Thyroid gland (tissue), 4 donors: ENCODE measurements around the gene HPS5. TPM values are rescaled to one million over a fixed set of nuclear protein-coding genes. Genes with fewer than 3 reads are reported as not detected.
"Not testable (repeated sequence)": the region's sequence is repeated elsewhere in the genome, so short reads cannot be mapped to it uniquely, and the experiment has no call there.

Experiments
- DNase-seq, 2 donors: peaks; one replicate each; pipeline ENCODE4 v3.0.0-alpha.2; 2019
- H3K27ac ChIP-seq, 3 donors: fragments of 200-600 bp; sonication (generic); 1 replicate in 2 of 3; 2 replicates in 1 of 3; pipeline ENCODE4 v1.5.1; 2016 to 2019; ENCODE audit warnings: mild to moderate bottlenecking in 1 of 3, moderate library complexity in 1 of 3
- H3K27me3 ChIP-seq: fragments of 200-600 bp; sonication (generic); one replicate; pipeline ENCODE4 v1.5.1; 2019
- H3K36me3 ChIP-seq, 2 donors: fragments of 200-600 bp; sonication (generic); one replicate each; pipeline ENCODE4 v1.5.1; 2016 to 2019
- H3K4me1 ChIP-seq, 2 donors: fragments of 200-600 bp; sonication (generic); one replicate each; pipeline ENCODE4 v1.5.1; 2017 to 2019
- H3K4me3 ChIP-seq, 3 donors: fragments of 200-600 bp; sonication (generic); replicated peaks in 1 of 3; 1 replicate in 2 of 3; 2 replicates in 1 of 3; pipeline ENCODE4 v1.5.1; 2016; ENCODE audit warnings: mild to moderate bottlenecking in 1 of 3
- H3K9me3 ChIP-seq: fragments of 200-600 bp; sonication (generic); one replicate; pipeline ENCODE4 v1.5.1; 2017
- CTCF ChIP-seq, 6 experiments: fragments of 200-600 bp in 3 of 6; fragments of 450-650 bp in 3 of 6; sonication (generic) in 3 of 6; IDR thresholded peaks; one replicate each; pipeline ENCODE4 v1.5.1; 2016 to 2019; ENCODE audit warnings: antibody characterized with exemption in 6 of 6, mild to moderate bottlenecking in 2 of 6, inconsistent platforms in 1 of 6, moderate library complexity in 1 of 6
- POLR2A ChIP-seq, 2 donors: fragments of 450-650 bp; IDR thresholded peaks; one replicate each; pipeline ENCODE4 v1.6.1; 2017; ENCODE audit warnings: antibody characterized with exemption in 2 of 2, mild to moderate bottlenecking in 2 of 2, moderate library complexity in 1 of 2
- WGBS, 2 donors: methylation state at CpG; one replicate each; pipeline ENCODE4 v1.1.5; 2017; 5-methylcytosine and 5-hydroxymethylcytosine counted together
- intact Hi-C: fragments of 100-400 bp; cut with DNase I; formaldehyde crosslinking; loops from one replicate; pipeline ENCODE4 v1.15.1; 2023
- total RNA-seq, 4 donors: library from RNA; depleted of rRNA; stranded (reverse); fragments of >200 nt; gene quantifications; one replicate each; pipeline ENCODE4 v1.2.3, GENCODE V29; 2016

HPS5 gene
- total RNA-seq, 4 donors from 2014 or later = 21.0 to 26.7 (median 24.2) TPM

GRCh38 chr11:18259259-18259658 lies 62.7 kb downstream of the HPS5 start:
- no peaks in the 10 kb centered on the region for H3K4me1 ChIP-seq
- H3K27ac ChIP-seq = no peak overlapping the region
- no peaks in the 10 kb centered on the region for H3K9me3 ChIP-seq
- intact Hi-C loops = no loop called here
- H3K36me3 ChIP-seq = no peaks in the 10 kb centered on the region
- TF ChIP-seq POLR2A (IDR thresholded peaks at IDR 0.05) = no peak
- no peak for TF ChIP-seq CTCF (IDR thresholded peaks at IDR 0.05)
- no peak for DNase-seq
- H3K27me3 ChIP-seq = no peaks in the 10 kb centered on the region
- no peak overlapping the region for H3K4me3 ChIP-seq

- TF ChIP-seq CTCF (IDR thresholded peaks at IDR 0.05) (no peak), POLR2A (IDR thresholded peaks at IDR 0.05) (no peak)
- WGBS, 2 donors = 78% methylated on average over 2 of the region's 2 CpGs
Observed at GRCh38 chr11:18254781-18255361, 67.1 kb downstream of the HPS5 start.

GRCh38 chr11:18253778-18254338 lies 68.1 kb downstream of the HPS5 start:
- Histone ChIP-seq H3K4me3 (no peak overlapping the region), H3K9me3 (no peaks in the 10 kb centered on the region), H3K36me3 (no peaks in the 10 kb centered on the region), H3K27ac (no peak overlapping the region), H3K27me3 (no peaks in the 10 kb centered on the region), H3K4me1 (no peaks in the 10 kb centered on the region)
- no peak for TF ChIP-seq POLR2A (IDR thresholded peaks at IDR 0.05)
- no peak for TF ChIP-seq CTCF (IDR thresholded peaks at IDR 0.05)
- WGBS, 2 donors = 72 to 88% methylated on average over 11 of the region's 11 CpGs
- no peak for DNase-seq
- intact Hi-C loops = no loop called here

More at GRCh38 chr11:18254781-18255361, 67.1 kb downstream of the HPS5 start:
- no peaks in the 10 kb centered on the region for H3K27me3 ChIP-seq
- H3K4me1 ChIP-seq = no peaks in the 10 kb centered on the region
- no peak overlapping the region for H3K4me3 ChIP-seq
- no peak overlapping the region for H3K27ac ChIP-seq
- no peaks in the 10 kb centered on the region for H3K9me3 ChIP-seq
- H3K36me3 ChIP-seq = no peaks in the 10 kb centered on the region
- no peak for DNase-seq
- intact Hi-C loops = no loop called here

- no peak for DNase-seq
- H3K27me3 ChIP-seq = no peaks in the 10 kb centered on the region
- intact Hi-C loops = no loop called here
- 86 to 88% methylated on average over 3 of the region's 3 CpGs for WGBS, 2 donors
- H3K9me3 ChIP-seq = no peaks in the 10 kb centered on the region
- H3K27ac ChIP-seq = no peak overlapping the region
- no peaks in the 10 kb centered on the region for H3K36me3 ChIP-seq
- H3K4me1 ChIP-seq = no peaks in the 10 kb centered on the region
- no peak for TF ChIP-seq POLR2A (IDR thresholded peaks at IDR 0.05)
- TF ChIP-seq CTCF (IDR thresholded peaks at IDR 0.05) = no peak
- no peak overlapping the region for H3K4me3 ChIP-seq
Observed at GRCh38 chr11:18253233-18253632, 68.7 kb downstream of the HPS5 start.

GRCh38 chr11:18248561-18248960 lies 73.4 kb downstream of the HPS5 start, which contains the start of gene SAA2:
SAA2 (minus strand) TSS chr11:18248668; CDS start chr11:18248011, 657 bp downstream.
- WGBS, 2 donors = 68 to 93% methylated on average over 5 of the region's 5 CpGs
- no peak within 1 kb of the TSS for H3K4me3 ChIP-seq
- no peaks in the 10 kb centered on the region for H3K9me3 ChIP-seq
- H3K27ac ChIP-seq = no peak within 1 kb of the TSS
- intact Hi-C loops = no loop called here
- TF ChIP-seq CTCF (IDR thresholded peaks at IDR 0.05) (no peak), POLR2A (IDR thresholded peaks at IDR 0.05) (no peak)
- H3K27me3 ChIP-seq = no peaks in the 10 kb centered on the region
- H3K4me1 ChIP-seq = no peaks in the 10 kb centered on the region
- no peak for DNase-seq
- no peaks in the 10 kb centered on the region for H3K36me3 ChIP-seq

GRCh38 chr11:18247191-18247581 lies 74.8 kb downstream of the HPS5 start:
- H3K36me3 ChIP-seq, H3K4me1 ChIP-seq, H3K27ac ChIP-seq, intact Hi-C loops, H3K4me3 ChIP-seq, H3K27me3 ChIP-seq, H3K9me3 ChIP-seq, DNase-seq: not testable (repeated sequence)
- 59 to 68% methylated on average over 2 to 4 of the region's 6 CpGs for WGBS, 2 donors

GRCh38 chr11:18246379-18247190 lies 75.4 kb downstream of the HPS5 start:
- 76 to 80% methylated on average over 8 to 9 of the region's 11 CpGs for WGBS, 2 donors
- DNase-seq, H3K4me3 ChIP-seq, H3K36me3 ChIP-seq, H3K27me3 ChIP-seq, H3K27ac ChIP-seq, H3K9me3 ChIP-seq, H3K4me1 ChIP-seq, intact Hi-C loops: not testable (repeated sequence)
